K562 (cell line): ENCODE results near the gene NUP210. TPM values are rescaled to one million over a fixed set of nuclear protein-coding genes. Genes with fewer than 3 reads are reported as not detected.
A peak's percentile ranks its signal among the peaks of the same experiment; 100 is the strongest.

ENCODE experiments used
- BACH1 ChIP-seq: fragments of 200-800 bp; sonication (Bioruptor generic); IDR thresholded peaks from 2 replicates; pipeline ENCODE4 v1.6.1; 2016; ENCODE audit warnings: missing genetic modification characterization, missing compliant biosample characterization
- CBFA2T2 ChIP-seq: fragments of 450-650 bp; conservative IDR thresholded peaks from 2 replicates; pipeline ENCODE4 v1.6.1; 2017; ENCODE audit warnings: mild to moderate bottlenecking
- ELF2 ChIP-seq: fragments of 250-450 bp; sonication (Bioruptor Pico); IDR thresholded peaks from 2 replicates; pipeline ENCODE4 v1.5.0; 2021; ENCODE audit warnings: mild to moderate bottlenecking
- FOXJ2 ChIP-seq: fragments of 200-800 bp; sonication (Bioruptor generic); IDR thresholded peaks from 2 replicates; pipeline ENCODE4 v1.6.1; 2016; ENCODE audit warnings: missing genetic modification characterization, missing compliant biosample characterization
- IRF2 ChIP-seq: sonication (generic); formaldehyde crosslinking; IDR thresholded peaks from 2 replicates; pipeline ENCODE4 v1.8.1; 2022; ENCODE audit warnings: mild to moderate bottlenecking, missing genetic modification reagents
- MAFG ChIP-seq: fragments of 450-650 bp; conservative IDR thresholded peaks from 2 replicates; pipeline ENCODE4 v1.6.1; 2016; ENCODE audit warnings: missing genetic modification characterization, missing compliant biosample characterization
- NR4A1 ChIP-seq, 2 experiments: fragments of 250-450 bp in 1 of 2; fragments of 450-650 bp in 1 of 2; sonication (Bioruptor Pico) in 1 of 2; IDR thresholded peaks; 2 replicates each; pipeline versions ENCODE4 v1.4.0 to v1.6.1; 2016 to 2020; ENCODE audit warnings: mild to moderate bottlenecking in 2 of 2, missing compliant biosample characterization in 1 of 2, missing genetic modification characterization in 1 of 2, moderate library complexity in 1 of 2
- RBM34 ChIP-seq: fragments of 200-400 bp; formaldehyde crosslinking; IDR thresholded peaks from 2 replicates; pipeline ENCODE4 v1.6.1; 2018; ENCODE audit warnings: low read length, borderline replicate concordance; ENCODE audit not compliant: insufficient read depth
- SNIP1 ChIP-seq: fragments of 450-650 bp; IDR thresholded peaks from 2 replicates; pipeline ENCODE4 v1.7.1; 2017; ENCODE audit warnings: low read depth, mild to moderate bottlenecking
- SREBF2 ChIP-seq: sonication (generic); formaldehyde crosslinking; IDR thresholded peaks from 2 replicates; pipeline ENCODE4 v1.4.0; 2020; ENCODE audit warnings: mild to moderate bottlenecking, missing genetic modification reagents
- TAF7 ChIP-seq: fragments of 450-650 bp; IDR thresholded peaks from 2 replicates; pipeline ENCODE4 v1.6.1; 2016; ENCODE audit warnings: missing genetic modification characterization, missing compliant biosample characterization
- UBTF ChIP-seq, 2 experiments: IDR thresholded peaks; 2 replicates each; pipeline ENCODE4 v1.6.1; 2012; ENCODE audit warnings: improper control_type of control experiment in 2 of 2, low read depth in 2 of 2, low read length in 2 of 2, borderline replicate concordance in 1 of 2
- ZNF174 ChIP-seq: fragments of 250-450 bp; sonication (Bioruptor Pico); IDR thresholded peaks from 2 replicates; pipeline ENCODE4 v1.4.0; 2020; ENCODE audit warnings: mild to moderate bottlenecking
- ZNF408 ChIP-seq: fragments of 250-450 bp; sonication (Bioruptor Pico); IDR thresholded peaks from 2 replicates; pipeline ENCODE4 v1.4.0; 2020; ENCODE audit warnings: low read depth, mild to moderate bottlenecking, moderate library complexity
- ZNF639 ChIP-seq, 2 experiments: fragments of 200-800 bp in 1 of 2; sonication (Bioruptor generic) in 1 of 2; sonication (generic) in 1 of 2; formaldehyde crosslinking in 1 of 2; IDR thresholded peaks in 1 of 2; conservative IDR thresholded peaks in 1 of 2; 2 replicates each; pipeline versions ENCODE4 v1.5.0 to v1.6.1; 2016 to 2020; ENCODE audit warnings: missing compliant biosample characterization in 1 of 2, missing genetic modification characterization in 1 of 2, missing genetic modification reagents in 1 of 2
- polyA plus RNA-seq, 8 experiments: library from polyadenylated mRNA; depleted of rRNA in 4 of 8; stranded (reverse) in 5 of 8; unstranded in 3 of 8; fragments of >200 nt; fragmentation: Nextera tagmentation in 2 of 8; fragmentation: Illumina TruSeq in 1 of 8; extraction: Ambion mirVana in 2 of 8; extraction: Trizol in 1 of 8; gene quantifications; 2 replicates each; pipeline versions ENCODE4 v1.2.1 to v1.2.3, GENCODE V29; 2011 to 2014; ENCODE audit warnings: inconsistent platforms in 1 of 8, missing spikeins in 1 of 8
- total RNA-seq, 7 experiments: library from RNA; depleted of rRNA in 6 of 7; stranded (reverse); fragments of >200 nt in 6 of 7; fragmentation: Illumina TruSeq in 2 of 7; extraction: Trizol in 2 of 7; gene quantifications; 2 replicates each; pipeline versions ENCODE4 v1.2.1 to v1.2.3, GENCODE V29; 2011 to 2021; ENCODE audit warnings: low replicate concordance in 1 of 7
- TF ChIP-seq, protein P1 (sequence below): fragments of 450-650 bp; formaldehyde crosslinking; IDR thresholded peaks from 2 replicates; pipeline ENCODE4 v1.4.0; 2022; ENCODE audit warnings: mild to moderate bottlenecking, moderate library complexity

Gene NUP210
- total and polyA plus RNA-seq, 9 of the 15 experiments (the other 6 are each of a cell fraction or from before 2014, with no cell fraction given): 1.2 to 138 (median 44.0) TPM

GRCh38 chr3:13461169-13462124 lies 41.3 kb upstream of the NUP210 start (continued):
- TF ChIP-seq UBTF (IDR thresholded peaks at IDR 0.05; ENCODE audit: borderline replicate concordance in 1 of 2, low read depth in 2 of 2, low read length in 2 of 2): 0 out of 4 replicates have a peak, but pooled peaks of 1 of the 2 experiments have one; percentile 40
- no peak for TF ChIP-seq CBFA2T2
- no peak for TF ChIP-seq ZNF408 (CRISPR knock-in tag)
- no peak for TF ChIP-seq MAFG (tag)
- no peak for TF ChIP-seq BACH1 (tag)
- no peak for TF ChIP-seq SREBF2
- TF ChIP-seq NR4A1 (CRISPR knock-in tag; IDR thresholded peaks at IDR 0.05): no peak
- TF ChIP-seq NR4A1 (tag; IDR thresholded peaks at IDR 0.05): peak; percentile 40; the same call in 1 of the 2 replicates
- TF ChIP-seq, protein P1, sequence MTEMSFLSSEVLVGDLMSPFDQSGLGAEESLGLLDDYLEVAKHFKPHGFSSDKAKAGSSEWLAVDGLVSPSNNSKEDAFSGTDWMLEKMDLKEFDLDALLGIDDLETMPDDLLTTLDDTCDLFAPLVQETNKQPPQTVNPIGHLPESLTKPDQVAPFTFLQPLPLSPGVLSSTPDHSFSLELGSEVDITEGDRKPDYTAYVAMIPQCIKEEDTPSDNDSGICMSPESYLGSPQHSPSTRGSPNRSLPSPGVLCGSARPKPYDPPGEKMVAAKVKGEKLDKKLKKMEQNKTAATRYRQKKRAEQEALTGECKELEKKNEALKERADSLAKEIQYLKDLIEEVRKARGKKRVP (CRISPR knock-in tag): no peak
- no peak for TF ChIP-seq TAF7 (tag)
- no peak for TF ChIP-seq ELF2 (CRISPR knock-in tag)
- no peak for TF ChIP-seq FOXJ2
- TF ChIP-seq SNIP1: peak; percentile 45; the same call in 1 of the 2 replicates
- TF ChIP-seq IRF2 (CRISPR knock-in tag): no peak
- no peak for TF ChIP-seq RBM34
- TF ChIP-seq ZNF174 (CRISPR knock-in tag): no peak
- no peak for TF ChIP-seq ZNF639 (CRISPR knock-in tag; conservative IDR thresholded peaks at IDR 0.05 in 1 of 2, IDR thresholded peaks at IDR 0.05 in 1 of 2)
